VCaP (cell line): Measurements from ENCODE around the gene TENM3.

Experiments used
- H3K27ac ChIP-seq: fragments of 450-650 bp; 2 replicates; pipeline ENCODE4 v1.5.1; 2017
- CTCF ChIP-seq: fragments of 450-650 bp; conservative IDR thresholded peaks from 2 replicates; pipeline ENCODE4 v1.5.1; 2017; ENCODE audit warnings: mild to moderate bottlenecking, moderate library complexity

Gene TENM3

GRCh38 chr4:182822554-182822953, 579.4 kb downstream of the TENM3 start:
- H3K27ac ChIP-seq, result no peak overlapping the region
- TF ChIP-seq CTCF, result no peak

- H3K27ac ChIP-seq, result no peak overlapping the region
- no peak for TF ChIP-seq CTCF
Observed at GRCh38 chr4:182823576-182823975, 580.4 kb downstream of the TENM3 start.

GRCh38 chr4:182825003-182825402, 581.8 kb downstream of the TENM3 start:
- TF ChIP-seq CTCF, result no peak
- H3K27ac ChIP-seq, result no peak overlapping the region

- no peak overlapping the region for H3K27ac ChIP-seq
- no peak for TF ChIP-seq CTCF
Observed at GRCh38 chr4:182825786-182826185, 582.6 kb downstream of the TENM3 start.

GRCh38 chr4:182826391-182826790, 583.2 kb downstream of the TENM3 start:
- H3K27ac ChIP-seq, result no peak overlapping the region
- no peak for TF ChIP-seq CTCF

- no peak for TF ChIP-seq CTCF
- no peak overlapping the region for H3K27ac ChIP-seq
Observed at GRCh38 chr4:182827166-182827565, 584.0 kb downstream of the TENM3 start.

- TF ChIP-seq CTCF, result no peak
- H3K27ac ChIP-seq, result no peak overlapping the region
Observed at GRCh38 chr4:182827954-182828353, 584.8 kb downstream of the TENM3 start.
